ENCODE results near the gene PRSS50. TPM values are rescaled to one million over a fixed set of nuclear protein-coding genes. Genes with fewer than 3 reads are reported as not detected.

Gene PRSS50
- total RNA-seq, 1 donor = not detected

DNA sequence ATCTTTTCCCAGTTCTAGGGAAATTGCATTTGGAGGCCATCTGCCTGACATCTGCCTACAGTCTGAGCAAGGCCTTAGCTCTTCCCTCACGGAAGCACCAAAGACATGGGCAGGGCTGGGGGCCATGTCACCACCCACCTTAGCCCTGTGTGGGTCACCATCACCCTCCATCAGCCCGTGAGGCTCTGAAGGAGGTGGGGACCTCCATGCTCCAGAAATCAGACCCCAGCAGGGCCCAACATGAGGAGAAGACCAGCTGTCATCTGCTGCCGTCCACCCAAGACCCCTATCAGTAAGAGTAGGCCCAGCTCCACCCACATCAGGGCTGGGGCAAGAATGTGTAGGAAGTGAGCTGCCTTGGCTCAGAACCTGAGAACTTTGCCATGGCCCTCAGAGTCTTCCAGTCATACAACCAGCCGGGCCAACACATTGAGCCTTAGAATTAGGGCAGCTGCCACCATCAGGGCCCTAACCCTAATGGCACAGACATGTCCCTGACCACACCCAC is 14.6 kb downstream of the PRSS50 start:
- DNase-seq (ENCODE audit: low read depth) = no peak
- TF ChIP-seq, protein P1, sequence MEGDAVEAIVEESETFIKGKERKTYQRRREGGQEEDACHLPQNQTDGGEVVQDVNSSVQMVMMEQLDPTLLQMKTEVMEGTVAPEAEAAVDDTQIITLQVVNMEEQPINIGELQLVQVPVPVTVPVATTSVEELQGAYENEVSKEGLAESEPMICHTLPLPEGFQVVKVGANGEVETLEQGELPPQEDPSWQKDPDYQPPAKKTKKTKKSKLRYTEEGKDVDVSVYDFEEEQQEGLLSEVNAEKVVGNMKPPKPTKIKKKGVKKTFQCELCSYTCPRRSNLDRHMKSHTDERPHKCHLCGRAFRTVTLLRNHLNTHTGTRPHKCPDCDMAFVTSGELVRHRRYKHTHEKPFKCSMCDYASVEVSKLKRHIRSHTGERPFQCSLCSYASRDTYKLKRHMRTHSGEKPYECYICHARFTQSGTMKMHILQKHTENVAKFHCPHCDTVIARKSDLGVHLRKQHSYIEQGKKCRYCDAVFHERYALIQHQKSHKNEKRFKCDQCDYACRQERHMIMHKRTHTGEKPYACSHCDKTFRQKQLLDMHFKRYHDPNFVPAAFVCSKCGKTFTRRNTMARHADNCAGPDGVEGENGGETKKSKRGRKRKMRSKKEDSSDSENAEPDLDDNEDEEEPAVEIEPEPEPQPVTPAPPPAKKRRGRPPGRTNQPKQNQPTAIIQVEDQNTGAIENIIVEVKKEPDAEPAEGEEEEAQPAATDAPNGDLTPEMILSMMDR (IDR thresholded peaks at IDR 0.05; ENCODE audit: insufficient read depth, low read length) = no peak

DNA sequence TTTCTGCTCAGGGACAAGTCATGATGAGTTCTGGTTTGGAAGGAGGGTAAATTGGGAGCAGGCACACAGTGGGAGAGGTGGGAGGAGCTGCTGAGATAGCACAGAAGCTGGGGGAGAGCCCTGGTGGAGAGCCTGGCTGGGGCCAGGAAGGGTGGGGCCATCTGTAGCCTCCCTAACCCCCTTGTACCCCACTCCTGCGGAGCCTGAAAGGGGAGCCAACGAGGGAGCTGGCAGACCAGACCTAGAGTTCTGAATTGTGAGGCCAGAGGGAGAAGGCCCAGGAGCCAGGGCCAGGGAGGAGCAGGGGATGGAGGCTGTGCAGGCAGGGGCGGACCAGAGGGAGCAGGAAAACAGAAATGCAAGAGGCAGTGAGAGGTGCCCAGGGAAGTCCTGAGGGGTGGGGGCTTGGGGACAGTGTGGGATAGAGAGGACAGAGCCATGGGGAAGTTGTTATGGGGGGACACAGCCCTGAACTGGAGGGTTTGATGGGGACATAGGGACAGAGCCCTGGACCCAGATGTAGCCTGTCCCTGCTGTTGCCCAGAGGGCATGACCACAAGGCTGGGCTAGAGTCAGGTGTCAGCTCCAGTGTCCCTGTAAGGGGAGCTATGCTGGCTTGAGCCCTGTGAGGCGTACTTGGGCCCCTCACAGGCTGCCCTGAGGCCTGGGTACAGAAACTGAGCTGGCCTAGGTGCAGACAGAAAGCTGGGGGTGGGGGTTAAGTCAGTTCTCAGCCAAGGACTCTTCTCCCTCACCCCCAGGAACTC is 15.2 kb downstream of the PRSS50 start:
- H3K4me3 ChIP-seq (ENCODE audit: low read depth, low read length) = no peak overlapping the region
- DNase-seq (ENCODE audit: low read depth) = no peak
- TF ChIP-seq, protein P1 (IDR thresholded peaks at IDR 0.05; ENCODE audit: insufficient read depth, low read length) = no peak

More for the DNA sequence above, 14.6 kb downstream of the PRSS50 start:
- no peak overlapping the region for H3K4me3 ChIP-seq (ENCODE audit: low read depth, low read length)

DNA sequence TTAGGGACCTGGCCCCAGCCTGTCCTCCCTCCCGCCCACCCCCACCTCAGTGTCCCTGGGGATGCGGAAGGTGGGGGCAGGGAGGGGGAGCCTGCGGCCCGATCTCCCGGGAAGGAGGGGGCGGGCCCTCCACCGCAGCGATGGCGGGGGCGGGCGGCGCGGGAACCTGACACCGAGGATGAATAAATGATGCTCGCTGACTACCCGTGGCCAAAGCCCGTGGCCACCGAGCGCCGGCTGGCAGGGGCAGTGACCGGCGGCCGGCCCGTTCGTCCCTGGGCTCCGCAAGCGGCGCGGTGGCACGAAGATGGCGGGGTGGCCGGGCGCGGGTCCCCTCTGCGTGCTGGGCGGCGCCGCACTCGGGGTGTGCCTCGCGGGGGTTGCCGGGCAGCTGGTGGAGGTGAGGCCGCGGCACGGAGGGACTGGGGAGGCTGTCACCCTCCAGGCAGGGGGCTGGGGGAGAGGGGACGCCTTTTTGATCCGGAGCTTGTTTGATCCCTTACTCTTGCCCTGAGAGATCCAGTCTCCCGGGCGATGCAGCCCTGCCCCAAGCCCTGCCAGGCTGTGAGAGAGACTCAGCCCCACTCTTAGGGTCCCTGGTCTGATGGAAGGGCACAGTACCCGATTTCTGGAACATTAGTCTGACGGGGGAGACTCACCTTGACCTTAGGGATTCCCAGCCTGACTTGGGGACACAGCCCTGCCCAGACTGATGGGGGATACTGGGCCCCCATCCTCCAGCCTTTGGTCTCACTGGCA is 16.3 kb downstream of the PRSS50 start, which contains the start of gene TMIE:
TMIE (plus strand) TSS at position 212 of the 759 bp plus-strand sequence; CDS start at position 308, 96 bp downstream.
- DNase-seq (ENCODE audit: low read depth) = no peak
- TF ChIP-seq, protein P1 (IDR thresholded peaks at IDR 0.05; ENCODE audit: insufficient read depth, low read length) = no peak
- H3K4me3 ChIP-seq (ENCODE audit: low read depth, low read length) = no peak within 1 kb of the TSS

DNA sequence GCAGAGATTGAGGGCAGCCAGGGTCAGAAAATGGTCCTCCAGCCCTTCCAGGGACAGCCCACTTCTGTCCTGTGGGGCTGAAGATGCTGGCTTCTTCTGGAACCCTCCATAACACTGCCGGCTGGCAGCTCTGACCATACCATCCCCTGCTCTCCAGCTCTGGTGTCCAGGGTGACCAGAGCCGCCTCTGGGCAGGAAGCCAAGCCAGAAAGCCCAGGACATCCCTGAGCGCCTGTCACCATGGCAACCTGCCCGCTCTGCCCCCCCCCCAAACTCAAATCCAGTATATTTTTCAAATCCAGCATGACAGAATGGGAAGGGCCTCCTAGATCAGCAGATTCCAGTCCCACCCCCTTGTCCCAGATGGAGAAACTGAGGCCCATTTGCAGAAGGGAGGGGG is 16.9 kb downstream of the PRSS50 start:
- TF ChIP-seq, protein P1 (IDR thresholded peaks at IDR 0.05; ENCODE audit: insufficient read depth, low read length) = no peak
- no peak for DNase-seq (ENCODE audit: low read depth)
- no peak overlapping the region for H3K4me3 ChIP-seq (ENCODE audit: low read depth, low read length)

DNA sequence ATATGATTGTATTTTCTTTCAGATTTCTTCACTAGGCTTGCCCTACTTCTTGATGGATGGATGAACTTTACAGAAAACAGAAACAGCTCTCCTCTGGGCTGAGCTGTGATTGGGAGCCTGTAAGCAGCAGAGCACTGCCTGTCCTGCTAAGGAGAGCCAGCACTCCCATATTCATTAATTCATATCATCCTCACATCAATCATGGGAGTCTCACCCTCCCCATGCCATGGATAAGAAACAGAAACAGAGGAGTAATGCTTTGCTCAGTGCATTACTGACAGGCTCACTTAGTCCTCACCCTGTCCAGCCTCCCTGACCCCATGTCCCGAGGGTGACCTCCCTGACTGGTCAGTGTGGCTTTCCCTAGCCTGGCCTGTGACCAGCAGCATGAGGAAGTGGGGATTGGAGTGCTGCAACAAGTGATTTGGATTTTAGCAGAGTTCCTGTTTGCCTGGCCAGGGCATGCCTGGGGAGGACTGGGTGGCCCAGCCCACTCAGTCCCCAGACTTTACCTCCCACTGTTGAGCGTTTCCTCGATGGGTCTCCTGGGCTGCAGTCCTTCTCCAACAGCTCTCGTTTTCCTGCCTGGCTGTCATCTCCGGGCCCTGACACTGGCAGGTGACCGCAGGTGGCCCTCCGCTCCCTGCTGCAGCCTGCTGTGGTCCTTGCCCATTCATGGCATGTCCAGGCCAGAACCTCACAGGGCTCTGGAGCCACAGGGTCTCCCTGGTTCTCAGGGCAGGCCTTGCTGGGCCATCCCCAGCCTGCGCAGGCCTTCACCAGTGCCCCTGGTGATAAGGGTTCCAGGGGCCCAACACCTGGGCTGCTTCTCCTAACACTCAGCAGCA is 17.8 kb downstream of the PRSS50 start:
- TF ChIP-seq, protein P1 (IDR thresholded peaks at IDR 0.05; ENCODE audit: insufficient read depth, low read length) = no peak
- DNase-seq (ENCODE audit: low read depth) = no peak
- no peak overlapping the region for H3K4me3 ChIP-seq (ENCODE audit: low read depth, low read length)

Measured in fibroblast of the aortic adventitia (primary cell).